Muscle layer of colon (tissue), 2 donors: ENCODE measurements around the gene MUC6.

Source experiments
- H3K27ac ChIP-seq: one replicate; pipeline ENCODE4 v1.7.0; 2013; ENCODE audit warnings: low read depth, mild to moderate bottlenecking, low read length, moderate library complexity
- H3K27me3 ChIP-seq, 2 donors: one replicate each; pipeline ENCODE4 v1.7.0; 2013; ENCODE audit warnings: low read length in 2 of 2, mild to moderate bottlenecking in 2 of 2; ENCODE audit not compliant: insufficient read depth in 2 of 2, control insufficient read depth in 1 of 2
- H3K36me3 ChIP-seq: one replicate; pipeline ENCODE4 v1.7.0; 2013; ENCODE audit warnings: mild to moderate bottlenecking, low read length; ENCODE audit not compliant: insufficient read depth
- H3K4me1 ChIP-seq: one replicate; pipeline ENCODE4 v1.7.0; 2013; ENCODE audit warnings: mild to moderate bottlenecking, low read length; ENCODE audit not compliant: insufficient read depth
- H3K4me3 ChIP-seq, 2 donors: one replicate each; pipeline ENCODE4 v1.7.0; 2013; ENCODE audit warnings: low read length in 2 of 2, low read depth in 1 of 2, mild to moderate bottlenecking in 1 of 2, moderate library complexity in 1 of 2
- H3K9ac ChIP-seq: one replicate; pipeline ENCODE4 v1.7.0; 2013; ENCODE audit warnings: low read length
- H3K9me3 ChIP-seq: one replicate; pipeline ENCODE4 v1.7.0; 2013; ENCODE audit warnings: mild to moderate bottlenecking, low read length
- donor health status: abdominal sarcoma.
- donor health status: Adenocarcinoma of cecum.

MUC6 gene

GRCh38 chr11:1048375-1049070 lies 12.0 kb upstream of the MUC6 start:
- Histone ChIP-seq H3K9me3 (no peaks in the 10 kb centered on the region), H3K4me3 (no peak overlapping the region), H3K27ac (no peak overlapping the region), H3K9ac (no peak overlapping the region), H3K27me3 (peaks cover 0 to 49% of the 10 kb centered on the region in 2 donors), H3K36me3 (no peaks in the 10 kb centered on the region), H3K4me1 (no peaks in the 10 kb centered on the region)

- Histone ChIP-seq H3K9ac (no peak overlapping the region), H3K27ac (no peak overlapping the region), H3K9me3 (no peaks in the 10 kb centered on the region), H3K36me3 (no peaks in the 10 kb centered on the region), H3K4me1 (no peaks in the 10 kb centered on the region), H3K4me3 (no peak overlapping the region), H3K27me3 (peaks cover 0 to 48% of the 10 kb centered on the region in 2 donors)
Observed at GRCh38 chr11:1047595-1048156, 11.2 kb upstream of the MUC6 start.

- Histone ChIP-seq H3K4me3 (no peak overlapping the region), H3K27ac (no peak overlapping the region), H3K9ac (no peak overlapping the region), H3K4me1 (no peaks in the 10 kb centered on the region), H3K9me3 (no peaks in the 10 kb centered on the region), H3K27me3 (peaks cover 0 to 44% of the 10 kb centered on the region in 2 donors), H3K36me3 (no peaks in the 10 kb centered on the region)
Observed at GRCh38 chr11:1044160-1044559, 7.6 kb upstream of the MUC6 start.

- Histone ChIP-seq H3K4me1 (no peaks in the 10 kb centered on the region), H3K9ac (no peak overlapping the region), H3K27me3 (peaks cover 0 to 38% of the 10 kb centered on the region in 2 donors), H3K4me3 (no peak overlapping the region), H3K27ac (no peak overlapping the region), H3K9me3 (no peaks in the 10 kb centered on the region), H3K36me3 (no peaks in the 10 kb centered on the region)
Observed at GRCh38 chr11:1043563-1044096, 7.1 kb upstream of the MUC6 start.

GRCh38 chr11:1042626-1043562 lies 6.4 kb upstream of the MUC6 start:
- Histone ChIP-seq H3K4me3 (no peak overlapping the region), H3K9me3 (no peaks in the 10 kb centered on the region), H3K27ac (no peak overlapping the region), H3K27me3 (peaks cover 0 to 37% of the 10 kb centered on the region in 2 donors), H3K4me1 (no peaks in the 10 kb centered on the region), H3K36me3 (no peaks in the 10 kb centered on the region), H3K9ac (no peak overlapping the region)

- Histone ChIP-seq H3K27me3 (peaks cover 0 to 46% of the 10 kb centered on the region in 2 donors), H3K9me3 (no peaks in the 10 kb centered on the region), H3K36me3 (no peaks in the 10 kb centered on the region), H3K9ac (no peak overlapping the region), H3K4me3 (no peak overlapping the region), H3K27ac (no peak overlapping the region), H3K4me1 (no peaks in the 10 kb centered on the region)
Observed at GRCh38 chr11:1041936-1042608, 5.6 kb upstream of the MUC6 start.

- Histone ChIP-seq H3K9ac (no peak overlapping the region), H3K36me3 (no peaks in the 10 kb centered on the region), H3K4me1 (no peaks in the 10 kb centered on the region), H3K9me3 (no peaks in the 10 kb centered on the region), H3K4me3 (no peak overlapping the region), H3K27me3 (peaks cover 0 to 52% of the 10 kb centered on the region in 2 donors), H3K27ac (no peak overlapping the region)
Observed at GRCh38 chr11:1041471-1041870, 5.0 kb upstream of the MUC6 start.

GRCh38 chr11:1041149-1041467 lies 4.6 kb upstream of the MUC6 start:
- Histone ChIP-seq H3K27me3 (peaks cover 0 to 55% of the 10 kb centered on the region in 2 donors), H3K4me1 (no peaks in the 10 kb centered on the region), H3K9ac (no peak overlapping the region), H3K36me3 (no peaks in the 10 kb centered on the region), H3K4me3 (no peak overlapping the region), H3K27ac (no peak overlapping the region), H3K9me3 (no peaks in the 10 kb centered on the region)

GRCh38 chr11:1040428-1041148 lies 4.1 kb upstream of the MUC6 start:
- Histone ChIP-seq H3K4me1 (no peaks in the 10 kb centered on the region), H3K9ac (no peak overlapping the region), H3K4me3 (no peak overlapping the region), H3K27ac (no peak overlapping the region), H3K27me3 (peaks cover 0 to 57% of the 10 kb centered on the region in 2 donors), H3K9me3 (no peaks in the 10 kb centered on the region), H3K36me3 (no peaks in the 10 kb centered on the region)

GRCh38 chr11:1039481-1040427 lies 3.2 kb upstream of the MUC6 start:
- Histone ChIP-seq H3K4me3 (no peak overlapping the region), H3K27ac (no peak overlapping the region), H3K36me3 (no peaks in the 10 kb centered on the region), H3K9ac (no peak overlapping the region), H3K4me1 (no peaks in the 10 kb centered on the region), H3K9me3 (no peaks in the 10 kb centered on the region), H3K27me3 (peaks cover 0 to 57% of the 10 kb centered on the region in 2 donors)
